Activated CD8-positive, alpha-beta memory T cell treated with anti-CD3 and anti-CD28 coated beads for 1 hour (primary cell): Measurements from ENCODE around the gene SLC26A4.
"Not testable (repeated sequence)": the region's sequence is repeated elsewhere in the genome, so short reads cannot be mapped to it uniquely, and the experiment has no call there.

Experiments used
- DNase-seq, 2 donors: peaks; one replicate each; pipeline ENCODE4 v3.0.0-alpha.2; 2020; ENCODE audit warnings: low read depth in 1 of 2; ENCODE audit errors: extremely low read depth in 1 of 2

The SLC26A4 gene

GRCh38 chr7:107660381-107661080, at the start of gene SLC26A4:
SLC26A4 (plus strand) TSS chr7:107660828; CDS start chr7:107661642, 814 bp downstream.
- DNase-seq = no peak

- no peak for DNase-seq
Observed at GRCh38 chr7:107613439-107613838, 47.2 kb upstream of the SLC26A4 start.

- no peak for DNase-seq
Observed at GRCh38 chr7:107613948-107614347, 46.7 kb upstream of the SLC26A4 start.

- DNase-seq = no peak
Observed at GRCh38 chr7:107614425-107614824, 46.2 kb upstream of the SLC26A4 start.

GRCh38 chr7:107615910-107616680, 44.5 kb upstream of the SLC26A4 start:
- no peak for DNase-seq

- no peak for DNase-seq
Observed at GRCh38 chr7:107622429-107622828, 38.2 kb upstream of the SLC26A4 start.

- DNase-seq = no peak
Observed at GRCh38 chr7:107622894-107623293, 37.7 kb upstream of the SLC26A4 start.

- no peak for DNase-seq
Observed at GRCh38 chr7:107627002-107627401, 33.6 kb upstream of the SLC26A4 start.

- no peak for DNase-seq
Observed at GRCh38 chr7:107628461-107629064, 32.1 kb upstream of the SLC26A4 start.

GRCh38 chr7:107630342-107630741, 30.3 kb upstream of the SLC26A4 start:
- no peak for DNase-seq

- DNase-seq = no peak
Observed at GRCh38 chr7:107631588-107632491, 28.8 kb upstream of the SLC26A4 start.

- DNase-seq = no peak
Observed at GRCh38 chr7:107632492-107632865, 28.1 kb upstream of the SLC26A4 start.

GRCh38 chr7:107638594-107638993, 22.0 kb upstream of the SLC26A4 start:
- no peak for DNase-seq

GRCh38 chr7:107639070-107639469, 21.6 kb upstream of the SLC26A4 start:
- DNase-seq = not testable (repeated sequence)

GRCh38 chr7:107641676-107642075, 19.0 kb upstream of the SLC26A4 start:
- no peak for DNase-seq

- DNase-seq = no peak
Observed at GRCh38 chr7:107642501-107642900, 18.1 kb upstream of the SLC26A4 start.

- no peak for DNase-seq
Observed at GRCh38 chr7:107643407-107643806, 17.2 kb upstream of the SLC26A4 start.

GRCh38 chr7:107643938-107644308, 16.7 kb upstream of the SLC26A4 start:
- no peak for DNase-seq

- DNase-seq = no peak
Observed at GRCh38 chr7:107644309-107644974, 16.2 kb upstream of the SLC26A4 start.

- DNase-seq = no peak
Observed at GRCh38 chr7:107652642-107653041, 8.0 kb upstream of the SLC26A4 start.
